Suprapubic skin (tissue), 3 donors: Measurements from ENCODE around the gene PTPN20.

Source experiments
- EP300 ChIP-seq: sonication (generic); formaldehyde crosslinking; IDR thresholded peaks from one replicate; pipeline ENCODE4 v1.6.1; 2017; ENCODE audit warnings: antibody characterized with exemption
- POLR2A ChIP-seq, 2 donors: fragments of 450-650 bp; IDR thresholded peaks; one replicate each; pipeline ENCODE4 v1.6.1; 2017; ENCODE audit warnings: antibody characterized with exemption in 2 of 2, mild to moderate bottlenecking in 2 of 2, moderate library complexity in 2 of 2
- TF ChIP-seq, protein P1 (sequence below), 2 donors: fragments of 200-600 bp in 1 of 2; fragments of 450-650 bp in 1 of 2; sonication (generic) in 1 of 2; IDR thresholded peaks; one replicate each; pipeline ENCODE4 v1.5.1; 2016 to 2019; ENCODE audit warnings: antibody characterized with exemption in 2 of 2, mild to moderate bottlenecking in 1 of 2, moderate library complexity in 1 of 2

DNA sequence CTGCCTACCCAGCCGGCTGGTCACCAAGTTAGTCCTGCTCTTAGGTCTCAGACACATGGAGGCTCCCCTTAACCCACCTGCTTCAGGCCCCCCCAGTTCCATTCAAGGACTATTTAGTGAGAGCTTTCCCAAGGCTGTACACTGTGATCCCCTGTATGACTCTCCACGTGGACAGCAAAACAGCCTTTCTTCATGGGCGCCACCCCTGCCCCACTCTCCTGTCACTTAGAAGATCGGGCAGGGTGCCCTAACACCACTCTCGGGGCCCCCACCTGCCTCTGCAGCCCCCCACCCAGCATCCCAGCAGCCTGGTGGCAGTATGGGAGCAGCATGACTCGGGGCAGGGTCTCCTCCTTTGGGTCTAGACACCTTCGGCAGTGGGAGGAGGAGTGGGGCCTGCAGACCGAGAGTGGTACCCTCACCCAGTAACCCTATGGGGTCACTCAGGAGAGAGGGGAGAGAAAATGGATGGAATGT, 116.6 kb downstream of the PTPN20 start:
- no peak for TF ChIP-seq POLR2A (IDR thresholded peaks at IDR 0.05)
- TF ChIP-seq, protein P1, sequence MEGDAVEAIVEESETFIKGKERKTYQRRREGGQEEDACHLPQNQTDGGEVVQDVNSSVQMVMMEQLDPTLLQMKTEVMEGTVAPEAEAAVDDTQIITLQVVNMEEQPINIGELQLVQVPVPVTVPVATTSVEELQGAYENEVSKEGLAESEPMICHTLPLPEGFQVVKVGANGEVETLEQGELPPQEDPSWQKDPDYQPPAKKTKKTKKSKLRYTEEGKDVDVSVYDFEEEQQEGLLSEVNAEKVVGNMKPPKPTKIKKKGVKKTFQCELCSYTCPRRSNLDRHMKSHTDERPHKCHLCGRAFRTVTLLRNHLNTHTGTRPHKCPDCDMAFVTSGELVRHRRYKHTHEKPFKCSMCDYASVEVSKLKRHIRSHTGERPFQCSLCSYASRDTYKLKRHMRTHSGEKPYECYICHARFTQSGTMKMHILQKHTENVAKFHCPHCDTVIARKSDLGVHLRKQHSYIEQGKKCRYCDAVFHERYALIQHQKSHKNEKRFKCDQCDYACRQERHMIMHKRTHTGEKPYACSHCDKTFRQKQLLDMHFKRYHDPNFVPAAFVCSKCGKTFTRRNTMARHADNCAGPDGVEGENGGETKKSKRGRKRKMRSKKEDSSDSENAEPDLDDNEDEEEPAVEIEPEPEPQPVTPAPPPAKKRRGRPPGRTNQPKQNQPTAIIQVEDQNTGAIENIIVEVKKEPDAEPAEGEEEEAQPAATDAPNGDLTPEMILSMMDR (IDR thresholded peaks at IDR 0.05): no peak
- no peak for TF ChIP-seq EP300
